Testis (tissue), 3 donors: ENCODE results near the gene TBC1D4. TPM values are rescaled to one million over a fixed set of nuclear protein-coding genes. Genes with fewer than 3 reads are reported as not detected.

Experiments
- DNase-seq: peaks from one replicate; pipeline ENCODE4 v3.0.0-alpha.2; 2019
- H3K27ac ChIP-seq, 2 donors: fragments of 200-600 bp; sonication (generic); one replicate each; pipeline ENCODE4 v1.5.1; 2019
- H3K27me3 ChIP-seq: fragments of 200-600 bp; sonication (generic); one replicate; pipeline ENCODE4 v1.5.1; 2019
- H3K36me3 ChIP-seq: fragments of 200-600 bp; sonication (generic); one replicate; pipeline ENCODE4 v1.5.1; 2017; ENCODE audit warnings: low read depth; ENCODE audit errors: missing control alignments
- H3K4me1 ChIP-seq: fragments of 200-600 bp; sonication (generic); one replicate; pipeline ENCODE4 v1.5.1; 2019
- H3K4me3 ChIP-seq, 2 donors: fragments of 200-600 bp; sonication (generic); one replicate each; pipeline ENCODE4 v1.5.1; 2017 to 2019
- H3K9me3 ChIP-seq: fragments of 200-600 bp; sonication (generic); one replicate; pipeline ENCODE4 v1.5.1; 2017
- POLR2A ChIP-seq: fragments of 450-650 bp; IDR thresholded peaks from one replicate; pipeline ENCODE4 v1.6.1; 2017; ENCODE audit warnings: antibody characterized with exemption, mild to moderate bottlenecking, moderate library complexity
- WGBS, 2 donors: methylation state at CpG; one replicate each; pipeline ENCODE4 v1.1.5; 2018; 5-methylcytosine and 5-hydroxymethylcytosine counted together
- intact Hi-C: fragments of 100-400 bp; cut with DNase I; formaldehyde crosslinking; loops from one replicate; pipeline ENCODE4 v1.15.1; 2023; ENCODE audit warnings: low total_unique reads
- polyA plus RNA-seq: library from polyadenylated mRNA; stranded (reverse); fragments of 350-450 nt; fragmentation: Illumina TruSeq; extraction: RNeasy Lipid Tissue Mini Kit (QIAGEN cat#74804); gene quantifications from one replicate; pipeline ENCODE4 v1.2.3, GENCODE V29; 2014; ENCODE audit warnings: low read depth, low replicate concordance; ENCODE audit not compliant: insufficient read depth
- total RNA-seq, 2 donors: library from RNA; depleted of rRNA; stranded (reverse); fragments of >200 nt; gene quantifications; one replicate each; pipeline ENCODE4 v1.2.3, GENCODE V29; 2016
- TF ChIP-seq, protein P1 (sequence below), 3 experiments: fragments of 450-650 bp in 2 of 3; fragments of 200-600 bp in 1 of 3; sonication (generic) in 1 of 3; IDR thresholded peaks; one replicate each; pipeline ENCODE4 v1.5.1; 2016 to 2019; ENCODE audit warnings: antibody characterized with exemption in 3 of 3, mild to moderate bottlenecking in 2 of 3, moderate library complexity in 1 of 3

TBC1D4 gene
- total and polyA plus RNA-seq, 3 donors from 2014 or later = 12.7 to 23.5 (median 20.4) TPM

DNA sequence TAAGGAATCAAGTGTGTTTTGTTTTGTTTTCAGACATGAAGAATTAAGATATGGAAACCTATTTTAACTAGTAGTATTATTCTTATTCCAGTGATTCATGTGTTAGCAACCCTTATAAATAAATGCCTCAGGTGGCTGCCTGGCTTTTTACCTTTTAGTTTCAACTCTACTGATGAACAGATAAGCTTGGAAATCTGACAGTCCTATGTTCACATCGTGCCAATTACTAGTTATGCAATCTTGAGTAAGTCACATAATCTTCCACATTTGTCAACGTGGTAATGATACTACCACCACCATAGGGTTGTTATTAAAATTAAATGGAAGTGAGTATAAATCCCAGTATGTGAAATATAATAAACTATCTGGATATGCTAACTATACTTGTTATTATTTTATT lies 64.3 kb downstream of the TBC1D4 start:
- WGBS, 2 donors = 82 to 85% methylated on average over 2 of the region's 2 CpGs
- no peaks in the 10 kb centered on the region for H3K9me3 ChIP-seq
- intact Hi-C loops = no loop called here
- no peaks in the 10 kb centered on the region for H3K4me1 ChIP-seq
- H3K4me3 ChIP-seq = no peak overlapping the region
- H3K36me3 ChIP-seq = no peaks in the 10 kb centered on the region
- H3K27ac ChIP-seq = no peak overlapping the region
- TF ChIP-seq, protein P1, sequence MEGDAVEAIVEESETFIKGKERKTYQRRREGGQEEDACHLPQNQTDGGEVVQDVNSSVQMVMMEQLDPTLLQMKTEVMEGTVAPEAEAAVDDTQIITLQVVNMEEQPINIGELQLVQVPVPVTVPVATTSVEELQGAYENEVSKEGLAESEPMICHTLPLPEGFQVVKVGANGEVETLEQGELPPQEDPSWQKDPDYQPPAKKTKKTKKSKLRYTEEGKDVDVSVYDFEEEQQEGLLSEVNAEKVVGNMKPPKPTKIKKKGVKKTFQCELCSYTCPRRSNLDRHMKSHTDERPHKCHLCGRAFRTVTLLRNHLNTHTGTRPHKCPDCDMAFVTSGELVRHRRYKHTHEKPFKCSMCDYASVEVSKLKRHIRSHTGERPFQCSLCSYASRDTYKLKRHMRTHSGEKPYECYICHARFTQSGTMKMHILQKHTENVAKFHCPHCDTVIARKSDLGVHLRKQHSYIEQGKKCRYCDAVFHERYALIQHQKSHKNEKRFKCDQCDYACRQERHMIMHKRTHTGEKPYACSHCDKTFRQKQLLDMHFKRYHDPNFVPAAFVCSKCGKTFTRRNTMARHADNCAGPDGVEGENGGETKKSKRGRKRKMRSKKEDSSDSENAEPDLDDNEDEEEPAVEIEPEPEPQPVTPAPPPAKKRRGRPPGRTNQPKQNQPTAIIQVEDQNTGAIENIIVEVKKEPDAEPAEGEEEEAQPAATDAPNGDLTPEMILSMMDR (IDR thresholded peaks at IDR 0.05) = no peak
- DNase-seq = no peak
- H3K27me3 ChIP-seq = no peaks in the 10 kb centered on the region

DNA sequence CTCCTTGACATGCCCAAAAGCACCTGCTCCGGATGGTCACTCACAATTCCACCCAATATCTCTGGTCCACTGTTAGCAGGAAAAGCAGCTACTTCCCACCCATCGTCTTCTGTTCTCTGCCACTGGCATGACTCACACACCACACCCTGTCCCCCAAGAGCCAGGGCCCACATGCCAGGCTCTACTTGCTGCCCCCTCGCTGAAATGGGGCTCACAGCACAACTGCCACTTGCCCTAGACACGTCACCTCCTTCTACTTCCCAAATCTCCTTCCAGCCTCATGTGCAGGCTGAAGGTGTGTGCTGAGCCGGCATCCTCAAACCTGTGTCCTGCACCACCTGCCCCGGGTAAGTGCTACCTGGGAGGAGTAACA lies 65.0 kb downstream of the TBC1D4 start:
- Histone ChIP-seq H3K4me1 (no peaks in the 10 kb centered on the region), H3K4me3 (no peak overlapping the region), H3K9me3 (no peaks in the 10 kb centered on the region), H3K36me3 (no peaks in the 10 kb centered on the region), H3K27me3 (no peaks in the 10 kb centered on the region), H3K27ac (no peak overlapping the region)
- TF ChIP-seq, protein P1 (IDR thresholded peaks at IDR 0.05) = no peak
- TF ChIP-seq POLR2A = no peak
- intact Hi-C loops = no loop called here
- WGBS, 2 donors = 85 to 94% methylated on average over 6 of the region's 6 CpGs
- DNase-seq = no peak

DNA sequence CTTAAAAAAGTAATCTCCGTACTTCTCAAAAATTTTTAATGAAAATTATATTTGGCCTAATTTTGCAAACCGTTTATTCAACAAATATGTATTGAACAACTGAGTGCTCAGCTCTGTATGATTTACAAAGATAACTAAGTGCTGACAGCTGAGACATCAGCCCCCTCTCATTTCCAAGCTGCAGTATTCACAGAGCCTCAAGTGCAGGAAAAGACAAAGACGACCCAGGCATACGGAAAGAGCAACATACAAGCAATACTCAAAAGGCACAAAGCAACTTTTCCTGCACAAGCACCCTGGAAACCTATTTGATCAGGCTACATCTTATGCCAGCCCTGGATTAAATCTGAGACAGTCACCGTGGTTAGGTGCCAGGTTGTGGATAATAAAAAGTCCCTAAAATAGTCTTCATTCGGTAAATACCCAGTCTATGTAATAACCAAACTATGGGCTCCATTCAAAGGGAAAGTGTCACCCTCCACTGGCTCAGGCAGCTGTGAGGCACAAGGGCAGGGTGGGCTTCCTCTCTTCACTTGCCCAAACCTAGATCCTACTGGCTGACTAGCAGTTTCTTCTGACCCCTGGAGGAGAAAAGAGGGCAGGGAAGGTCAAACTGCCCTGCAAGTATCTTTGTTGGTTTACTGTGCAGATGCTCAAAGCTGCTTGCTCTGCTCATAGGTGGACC lies 65.5 kb downstream of the TBC1D4 start:
- Histone ChIP-seq H3K9me3 (no peaks in the 10 kb centered on the region), H3K27me3 (no peaks in the 10 kb centered on the region), H3K4me1 (no peaks in the 10 kb centered on the region), H3K27ac (no peak overlapping the region), H3K36me3 (no peaks in the 10 kb centered on the region), H3K4me3 (no peak overlapping the region)
- TF ChIP-seq, protein P1 (IDR thresholded peaks at IDR 0.05) = no peak
- no peak for TF ChIP-seq POLR2A
- intact Hi-C loops = no loop called here
- WGBS, 2 donors = 48 to 73% methylated on average over 6 of the region's 6 CpGs
- DNase-seq = no peak

DNA sequence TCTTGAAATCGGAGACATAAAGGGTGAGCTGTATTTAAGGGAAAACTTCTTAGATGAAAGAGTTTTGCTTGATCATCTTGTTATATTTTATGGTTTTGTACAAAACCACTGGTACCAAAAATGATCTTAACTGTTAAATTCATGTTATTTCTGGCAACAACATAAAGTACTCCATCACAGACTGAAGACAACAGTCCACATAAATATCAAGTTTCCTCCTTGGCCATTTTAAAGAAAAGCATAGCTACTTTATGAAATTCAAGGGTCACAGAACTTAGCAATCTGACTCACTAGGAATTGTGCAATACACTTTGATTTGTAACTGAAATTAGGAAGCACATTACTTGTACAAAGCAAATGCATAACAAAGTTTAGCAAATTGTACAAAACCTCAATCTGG lies 66.3 kb downstream of the TBC1D4 start:
- Histone ChIP-seq H3K27me3 (no peaks in the 10 kb centered on the region), H3K27ac (no peak overlapping the region), H3K4me3 (no peak overlapping the region), H3K9me3 (no peaks in the 10 kb centered on the region), H3K36me3 (no peaks in the 10 kb centered on the region), H3K4me1 (no peaks in the 10 kb centered on the region)
- DNase-seq = no peak
- TF ChIP-seq, protein P1 (IDR thresholded peaks at IDR 0.05) = no peak
- TF ChIP-seq POLR2A = no peak
- intact Hi-C loops = no loop called here
- 67 to 81% methylated on average over 1 of the region's 1 CpG for WGBS, 2 donors

DNA sequence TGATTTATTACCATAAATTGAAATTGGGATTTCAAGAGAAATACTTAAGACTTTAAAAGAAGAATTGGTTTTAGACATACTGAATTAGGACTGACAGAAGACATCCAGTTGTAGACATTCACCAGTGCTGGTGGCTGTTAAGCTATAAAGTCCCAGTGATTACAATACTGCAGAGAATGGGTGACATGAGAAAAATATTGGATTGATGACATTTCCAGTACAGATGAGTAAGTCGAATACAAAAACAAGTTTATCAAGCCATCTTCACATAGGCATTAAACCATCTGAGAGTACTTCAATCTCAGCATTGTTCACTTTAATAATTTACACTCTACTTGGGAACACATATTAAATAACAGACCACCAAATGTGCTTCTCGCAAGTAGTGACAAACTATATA lies 66.8 kb downstream of the TBC1D4 start:
- TF ChIP-seq, protein P1 (IDR thresholded peaks at IDR 0.05) = no peak
- TF ChIP-seq POLR2A = no peak
- WGBS, 2 donors = 93 to 95% methylated on average over 2 of the region's 2 CpGs
- Histone ChIP-seq H3K4me3 (no peak overlapping the region), H3K4me1 (no peaks in the 10 kb centered on the region), H3K9me3 (no peaks in the 10 kb centered on the region), H3K27me3 (no peaks in the 10 kb centered on the region), H3K36me3 (no peaks in the 10 kb centered on the region), H3K27ac (no peak overlapping the region)
- no peak for DNase-seq
- intact Hi-C loops = no loop called here
